ENCODE measurements around the gene WDR26.

The WDR26 gene

DNA sequence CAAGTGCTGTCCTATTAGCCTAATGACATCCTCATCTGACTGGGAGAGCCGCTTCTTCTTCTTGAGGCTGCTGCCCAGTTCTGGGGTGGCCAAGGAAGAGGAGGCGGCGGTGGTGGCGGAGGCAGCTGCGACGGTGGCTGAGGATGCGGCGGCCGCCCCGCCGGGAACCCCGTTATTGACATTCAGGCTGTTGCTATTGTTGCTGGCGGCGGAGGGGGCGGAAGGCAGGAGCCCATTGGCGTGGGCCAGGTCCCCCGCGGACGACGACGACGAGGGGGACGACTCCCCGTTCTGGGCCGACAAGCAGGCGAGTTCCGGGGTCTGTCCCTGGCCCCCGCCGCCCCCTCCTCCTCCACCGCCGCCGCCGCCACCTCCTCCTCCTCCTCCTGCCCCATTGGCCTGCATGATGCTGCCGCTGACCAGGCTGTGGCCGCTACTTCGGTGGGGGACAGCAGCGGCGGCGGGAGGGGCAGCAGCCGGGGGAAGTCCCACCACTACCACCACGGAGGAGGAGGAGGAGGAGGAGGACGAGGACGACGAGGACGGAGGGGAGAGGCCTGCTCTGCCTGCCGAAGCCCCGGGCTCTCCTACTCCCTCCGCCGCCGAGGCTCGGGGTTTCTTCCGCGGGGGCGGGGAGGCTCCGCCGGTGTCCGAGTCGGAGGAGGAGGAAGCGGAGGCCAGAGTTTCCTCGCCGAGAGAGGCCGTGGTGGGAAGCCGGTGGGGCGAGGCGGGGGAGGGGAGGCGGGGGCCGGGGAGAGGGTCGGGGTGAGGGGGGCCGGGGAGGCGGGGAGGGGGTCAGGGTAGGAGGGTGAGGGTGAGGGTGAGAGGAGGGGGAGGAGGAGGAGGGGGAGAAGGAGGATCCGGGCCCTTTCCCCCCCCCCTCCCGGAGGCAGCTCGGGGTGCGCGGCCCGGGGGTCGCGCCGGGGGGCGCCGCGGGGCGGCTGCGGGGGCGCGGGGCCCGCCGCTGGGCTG lies 610 bp downstream of the WDR26 start:
- H3K79me2 ChIP-seq (ENCODE audit: insufficient read depth, low read length) = peaks cover 70% of the 10 kb centered on the region
- peaks cover 15% of the 10 kb centered on the region; the same call in 1 of the 2 replicates for H3K36me3 ChIP-seq (ENCODE audit: low read length)
- H3K9ac ChIP-seq (ENCODE audit: low read length) = peak overlapping the region; percentile 74
- no peaks in the 10 kb centered on the region for H3K9me3 ChIP-seq (ENCODE audit: insufficient read depth, low read length)
- peaks cover 12% of the 10 kb centered on the region for H4K20me1 ChIP-seq (ENCODE audit: low read depth, low read length)
- H3K27me3 ChIP-seq (ENCODE audit: low read length) = no peaks in the 10 kb centered on the region
- H3K4me2 ChIP-seq (ENCODE audit: low read depth, low read length, poor library complexity, severe bottlenecking) = peak overlapping the region; percentile 77
- TF ChIP-seq CTCF (IDR thresholded peaks at IDR 0.05; ENCODE audit: insufficient read depth, low read length, poor library complexity, severe bottlenecking) (no peak), EZH2phosphoT487 (conservative IDR thresholded peaks at IDR 0.05; ENCODE audit: low read length) (no peak)
- peak overlapping the region; percentile 81 for H3K4me3 ChIP-seq (ENCODE audit: insufficient read depth, low read length, poor library complexity, severe bottlenecking)
- peaks cover 33% of the 10 kb centered on the region for H3F3A ChIP-seq (ENCODE audit: insufficient read depth)
- peak overlapping the region; percentile 33 for H3K27ac ChIP-seq (ENCODE audit: low read depth, low read length)
- no peaks in the 10 kb centered on the region for H3K9me2 ChIP-seq (replicated peaks; ENCODE audit: insufficient read depth, low read length)
- H2AFZ ChIP-seq (ENCODE audit: low read depth, low read length, severe bottlenecking) = no peak overlapping the region

- H3K4me2 ChIP-seq (ENCODE audit: low read depth, low read length, poor library complexity, severe bottlenecking) = peak overlapping the region; percentile 77
- H2AFZ ChIP-seq (ENCODE audit: low read depth, low read length, severe bottlenecking) = no peak overlapping the region
- no peaks in the 10 kb centered on the region for H3K9me3 ChIP-seq (ENCODE audit: insufficient read depth, low read length)
- peaks cover 15% of the 10 kb centered on the region; the same call in 1 of the 2 replicates for H3K36me3 ChIP-seq (ENCODE audit: low read length)
- TF ChIP-seq CTCF (IDR thresholded peaks at IDR 0.05; ENCODE audit: insufficient read depth, low read length, poor library complexity, severe bottlenecking) = no peak
- no peak for TF ChIP-seq EZH2phosphoT487 (conservative IDR thresholded peaks at IDR 0.05; ENCODE audit: low read length)
- peaks cover 73% of the 10 kb centered on the region for H3K79me2 ChIP-seq (ENCODE audit: insufficient read depth, low read length)
- peak overlapping the region; percentile 81 for H3K4me3 ChIP-seq (ENCODE audit: insufficient read depth, low read length, poor library complexity, severe bottlenecking)
- no peaks in the 10 kb centered on the region for H3K27me3 ChIP-seq (ENCODE audit: low read length)
- H4K20me1 ChIP-seq (ENCODE audit: low read depth, low read length) = peaks cover 12% of the 10 kb centered on the region
- H3K9ac ChIP-seq (ENCODE audit: low read length) = peak overlapping the region; percentile 74
- peaks cover 33% of the 10 kb centered on the region for H3F3A ChIP-seq (ENCODE audit: insufficient read depth)
- H3K27ac ChIP-seq (ENCODE audit: low read depth, low read length) = peak overlapping the region; percentile 33
- no peaks in the 10 kb centered on the region for H3K9me2 ChIP-seq (replicated peaks; ENCODE audit: insufficient read depth, low read length)
Measured at GRCh38 chr1:224433041-224433691, 1.4 kb downstream of the WDR26 start.

DNA sequence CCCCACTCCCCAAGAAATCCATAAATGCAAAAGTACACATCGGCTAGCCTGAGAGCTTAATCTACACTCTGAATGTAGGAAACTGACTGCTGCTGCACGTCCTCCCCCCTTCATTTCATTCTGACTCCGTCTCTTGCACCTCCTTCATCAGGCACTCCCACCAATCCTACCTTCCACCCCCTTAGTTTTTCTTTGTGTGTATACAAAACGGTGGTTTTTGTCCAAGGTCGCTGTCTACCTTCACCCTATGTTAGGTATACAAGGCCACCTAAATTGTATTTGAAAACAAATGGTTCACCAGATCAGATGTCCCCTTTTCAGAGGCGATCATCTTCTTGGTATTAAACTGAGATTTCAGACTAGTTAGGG lies 1.9 kb downstream of the WDR26 start:
- Histone ChIP-seq H3K4me3 (ENCODE audit: insufficient read depth, low read length, poor library complexity, severe bottlenecking) (peak overlapping the region; percentile 81), H3K27me3 (ENCODE audit: low read length) (no peaks in the 10 kb centered on the region), H3K4me2 (ENCODE audit: low read depth, low read length, poor library complexity, severe bottlenecking) (peak overlapping the region; percentile 77), H4K20me1 (ENCODE audit: low read depth, low read length) (peaks cover 12% of the 10 kb centered on the region), H2AFZ (ENCODE audit: low read depth, low read length, severe bottlenecking) (no peak overlapping the region), H3K9me2 (replicated peaks; ENCODE audit: insufficient read depth, low read length) (no peaks in the 10 kb centered on the region), H3K27ac (ENCODE audit: low read depth, low read length) (peak overlapping the region; percentile 2; the same call in 1 of the 2 replicates), H3K9me3 (ENCODE audit: insufficient read depth, low read length) (no peaks in the 10 kb centered on the region), H3K79me2 (ENCODE audit: insufficient read depth, low read length) (peaks cover 78% of the 10 kb centered on the region), H3F3A (ENCODE audit: insufficient read depth) (peaks cover 33% of the 10 kb centered on the region), H3K9ac (ENCODE audit: low read length) (peak overlapping the region; percentile 74), H3K36me3 (ENCODE audit: low read length) (peaks cover 19% of the 10 kb centered on the region; the same call in 1 of the 2 replicates)
- TF ChIP-seq EZH2phosphoT487 (conservative IDR thresholded peaks at IDR 0.05; ENCODE audit: low read length) = no peak
- no peak for TF ChIP-seq CTCF (IDR thresholded peaks at IDR 0.05; ENCODE audit: insufficient read depth, low read length, poor library complexity, severe bottlenecking)
